ENCODE results near the gene AMER1. TPM values are rescaled to one million over a fixed set of nuclear protein-coding genes. Genes with fewer than 3 reads are reported as not detected.
"Not testable (repeated sequence)": the region's sequence is repeated elsewhere in the genome, so short reads cannot be mapped to it uniquely, and the experiment has no call there.

AMER1 gene
- 2.0 TPM for polyA plus RNA-seq (2013, experiment 1 of 2; ENCODE audit: insufficient read length)
- 2.4 TPM for polyA plus RNA-seq (2013, experiment 2 of 2; ENCODE audit: insufficient read length)

GRCh38 chrX:64205441-64205734 is at the start of gene AMER1:
Gene AMER1 (minus strand): TSS chrX:64205708. CDS start chrX:64193286, 12,422 bp downstream.
- no peak for DNase-seq

- no peak for DNase-seq
These were observed 24.8 kb upstream of the AMER1 start, which contains the start of gene ASB12 for GRCh38 chrX:64230123-64230970. Gene ASB12 (minus strand): TSS chrX:64230607. CDS start chrX:64225650, 4,957 bp downstream.

- no peak for DNase-seq
These were observed 23.6 kb upstream of the AMER1 start for GRCh38 chrX:64229154-64229553.

GRCh38 chrX:64218023-64218422 is 12.5 kb upstream of the AMER1 start:
- no peak for DNase-seq

- not testable (repeated sequence) for DNase-seq
These were observed 8.5 kb upstream of the AMER1 start for GRCh38 chrX:64213989-64214388.

- DNase-seq: no peak
These were observed 1.2 kb upstream of the AMER1 start for GRCh38 chrX:64206556-64207162.

GRCh38 chrX:64205735-64206501 is 410 bp upstream of the AMER1 start:
- DNase-seq: peak; percentile 91

- DNase-seq: peak; percentile 17
These were observed 637 bp downstream of the AMER1 start for GRCh38 chrX:64204701-64205440.

GRCh38 chrX:64204252-64204651 is 1.3 kb downstream of the AMER1 start:
- no peak for DNase-seq

- peak; percentile 7 for DNase-seq
These were observed 2.6 kb downstream of the AMER1 start for GRCh38 chrX:64202808-64203325.

GRCh38 chrX:64198036-64198435 is 7.5 kb downstream of the AMER1 start:
- no peak for DNase-seq

- DNase-seq: no peak
These were observed 8.9 kb downstream of the AMER1 start for GRCh38 chrX:64196606-64197005.

GRCh38 chrX:64195862-64196261 is 9.6 kb downstream of the AMER1 start:
- no peak for DNase-seq

GRCh38 chrX:64192673-64193072 is 12.8 kb downstream of the AMER1 start:
- no peak for DNase-seq

GRCh38 chrX:64192040-64192439 is 13.5 kb downstream of the AMER1 start:
- no peak for DNase-seq

- DNase-seq: no peak
These were observed 14.1 kb downstream of the AMER1 start for GRCh38 chrX:64191281-64192010.

- no peak for DNase-seq
These were observed 15.3 kb downstream of the AMER1 start for GRCh38 chrX:64190136-64190740.

- no peak for DNase-seq
These were observed 16.6 kb downstream of the AMER1 start for GRCh38 chrX:64188901-64189300.

- no peak for DNase-seq
These were observed 17.8 kb downstream of the AMER1 start for GRCh38 chrX:64187762-64188150.

- DNase-seq: no peak
These were observed 18.3 kb downstream of the AMER1 start for GRCh38 chrX:64186974-64187761.
